PC-9 (cell line): ENCODE results near the gene SLC12A2. TPM values are rescaled to one million over a fixed set of nuclear protein-coding genes. Genes with fewer than 3 reads are reported as not detected.
A peak's percentile ranks its signal among the peaks of the same experiment; 100 is the strongest.

ENCODE experiments used
- BruUV-seq: library from RNA; stranded (reverse); fragments of 400-500 nt; replicated peaks from 2 replicates; lab custom pipeline; 2021; lab: Mats Ljungman, UMichigan
- CTCF ChIA-PET: fragments of 300-600 bp; sonication (Branson Sonifier 250); formaldehyde crosslinking; loops from one replicate; lab custom pipeline; 2022; ENCODE audit warnings: antibody characterized with exemption; lab: Charles Lee
- POLR2A ChIA-PET: fragments of 300-600 bp; sonication (Branson Sonifier 250); formaldehyde crosslinking; loops from one replicate; lab custom pipeline; 2022; ENCODE audit warnings: antibody characterized with exemption; ENCODE audit not compliant: unreplicated experiment; lab: Charles Lee
- DNase-seq, 2 experiments: peaks; one replicate each; pipeline versions ENCODE4 v3.0.0 to v3.0.0-alpha.2; 2015 to 2022; ENCODE audit warnings: mixed read lengths in 1 of 2
- H2AFZ ChIP-seq: fragments of 200-600 bp; sonication (generic); 2 replicates; pipeline ENCODE4 v1.8.1; 2017; ENCODE audit warnings: antibody characterized with exemption
- H3F3A ChIP-seq: fragments of 200-600 bp; sonication (generic); 2 replicates; pipeline ENCODE4 v1.8.1; 2017; ENCODE audit warnings: antibody characterized with exemption, mild to moderate bottlenecking, low read depth; ENCODE audit not compliant: insufficient read depth
- H3K27ac ChIP-seq: fragments of 200-600 bp; sonication (generic); 2 replicates; pipeline ENCODE4 v1.6.1; 2016; ENCODE audit warnings: mixed run types
- H3K27me3 ChIP-seq: fragments of 200-600 bp; sonication (generic); 2 replicates; pipeline ENCODE4 v1.6.1; 2016; ENCODE audit warnings: low read depth, mixed run types; ENCODE audit not compliant: insufficient read depth
- H3K36me3 ChIP-seq: fragments of 200-600 bp; sonication (generic); 2 replicates; pipeline ENCODE4 v1.6.1; 2016; ENCODE audit warnings: low read depth, mixed run types
- H3K4me1 ChIP-seq: fragments of 200-600 bp; sonication (generic); replicated peaks from 2 replicates; pipeline ENCODE4 v1.6.1; 2016; ENCODE audit warnings: mixed run types; ENCODE audit not compliant: insufficient read depth
- H3K4me2 ChIP-seq: fragments of 200-600 bp; sonication (generic); 2 replicates; pipeline ENCODE4 v1.6.1; 2017; ENCODE audit warnings: mixed run types
- H3K4me3 ChIP-seq: fragments of 200-600 bp; sonication (generic); 2 replicates; pipeline ENCODE4 v1.6.1; 2016; ENCODE audit warnings: mixed run types
- H3K79me2 ChIP-seq: fragments of 200-600 bp; sonication (generic); 2 replicates; pipeline ENCODE4 v1.6.1; 2017; ENCODE audit warnings: low read depth, mixed run types
- H3K9me2 ChIP-seq: fragments of 200-600 bp; sonication (generic); 2 replicates; pipeline ENCODE4 v1.8.1; 2017; ENCODE audit warnings: mild to moderate bottlenecking; ENCODE audit not compliant: insufficient read depth
- H3K9me3 ChIP-seq: fragments of 200-600 bp; sonication (generic); 2 replicates; pipeline ENCODE4 v1.8.1; 2016; ENCODE audit warnings: low read depth; ENCODE audit not compliant: insufficient read depth
- H4K20me1 ChIP-seq: fragments of 200-600 bp; sonication (generic); 2 replicates; pipeline ENCODE4 v1.8.1; 2017; ENCODE audit not compliant: insufficient read depth
- CTCF ChIP-seq: fragments of 200-600 bp; sonication (generic); conservative IDR thresholded peaks from 2 replicates; pipeline ENCODE4 v1.6.1; 2017; ENCODE audit warnings: mixed run types, antibody characterized with exemption, mild to moderate bottlenecking, moderate library complexity
- EZH2 ChIP-seq: fragments of 200-600 bp; sonication (generic); IDR thresholded peaks from 2 replicates; pipeline ENCODE4 v1.8.0; 2017; ENCODE audit warnings: antibody characterized with exemption, low read depth
- intact Hi-C: fragments of 100-400 bp; cut with micrococcal nuclease; formaldehyde crosslinking; loops from one replicate; pipeline ENCODE4 v1.10.0; 2022; ENCODE audit not compliant: unreplicated experiment
- total RNA-seq: library from RNA; stranded (reverse); gene quantifications from 2 replicates; pipeline ENCODE4 v1.2.3, GENCODE V29; 2021

SLC12A2 gene
- total RNA-seq, 1 experiment from 2014 or later: 24.4 TPM

GRCh38 chr5:128201065-128201926 lies 117.7 kb downstream of the SLC12A2 start:
- Histone ChIP-seq H3K4me2 (peak overlapping the region; percentile 81), H3K4me1 (peaks cover 50% of the 10 kb centered on the region), H3K4me3 (peak overlapping the region; percentile 44; the same call in 1 of the 2 replicates), H3K27me3 (no peaks in the 10 kb centered on the region), H4K20me1 (no peaks in the 10 kb centered on the region), H3F3A (peaks cover 42% of the 10 kb centered on the region), H3K27ac (peak overlapping the region; percentile 99), H3K9me2 (no peaks in the 10 kb centered on the region), H3K36me3 (no peaks in the 10 kb centered on the region), H2AFZ (peak overlapping the region; percentile 60), H3K9me3 (peaks cover 8% of the 10 kb centered on the region; the same call in 1 of the 2 replicates), H3K79me2 (no peaks in the 10 kb centered on the region)
- ChIA-PET CTCF (interaction anchor here (0.5 to 1.0 kb wide), 2 partner anchors 323 to 637 kb away, joined by 4 read pairs; no protein-coding TSS in a partner anchor), POLR2A (interaction anchor here (0.7 kb wide), 1 partner anchor 187 kb away, joined by 3 read pairs; no protein-coding TSS in a partner anchor)
- BruUV-seq: no TSS peak
- intact Hi-C loops: loop anchor here (1.0 kb wide), 4 partner anchors 118 to 444 kb away; partner anchors contain the start of gene SLC12A2
- DNase-seq: peak; percentile 86 to 91
- TF ChIP-seq CTCF (peak; percentile 90), EZH2 (no peak)

GRCh38 chr5:128202320-128202719 lies 118.8 kb downstream of the SLC12A2 start:
- no peaks in the 10 kb centered on the region for H3K9me2 ChIP-seq
- DNase-seq: no peak
- TF ChIP-seq EZH2 (no peak), CTCF (no peak)
- BruUV-seq: no TSS peak
- POLR2A ChIA-PET: no interaction called here
- no peaks in the 10 kb centered on the region for H3K27me3 ChIP-seq
- H3K79me2 ChIP-seq: no peaks in the 10 kb centered on the region
- no peak overlapping the region for H3K4me3 ChIP-seq
- H3K4me1 ChIP-seq: peaks cover 50% of the 10 kb centered on the region
- H3K4me2 ChIP-seq: peak overlapping the region; percentile 81
- no peak overlapping the region for H3K27ac ChIP-seq
- H2AFZ ChIP-seq: no peak overlapping the region
- H3F3A ChIP-seq: peaks cover 40% of the 10 kb centered on the region
- CTCF ChIA-PET: interaction anchor here (0.5 kb wide), 1 partner anchor 638 kb away, joined by 4 read pairs; no protein-coding TSS in a partner anchor
- peaks cover 8% of the 10 kb centered on the region; the same call in 1 of the 2 replicates for H3K9me3 ChIP-seq
- H3K36me3 ChIP-seq: no peaks in the 10 kb centered on the region
- no peaks in the 10 kb centered on the region for H4K20me1 ChIP-seq
- intact Hi-C loops: no loop called here

- no peaks in the 10 kb centered on the region for H3F3A ChIP-seq
- CTCF ChIA-PET: no interaction called here
These were observed 124.9 kb downstream of the SLC12A2 start for GRCh38 chr5:128208436-128208835.

More at GRCh38 chr5:128208436-128208835, 124.9 kb downstream of the SLC12A2 start:
- Histone ChIP-seq H3K36me3 (no peaks in the 10 kb centered on the region), H3K9me3 (no peaks in the 10 kb centered on the region), H3K27ac (no peak overlapping the region), H3K27me3 (no peaks in the 10 kb centered on the region), H3K79me2 (no peaks in the 10 kb centered on the region), H3K4me1 (no peaks in the 10 kb centered on the region), H3K4me3 (no peak overlapping the region), H2AFZ (no peak overlapping the region), H4K20me1 (no peaks in the 10 kb centered on the region), H3K4me2 (no peak overlapping the region), H3K9me2 (no peaks in the 10 kb centered on the region)
- no peak for DNase-seq
- intact Hi-C loops: no loop called here
- POLR2A ChIA-PET: no interaction called here
- BruUV-seq: no TSS peak
- TF ChIP-seq EZH2: no peak
- TF ChIP-seq CTCF: no peak
